Testis (tissue), 2 donors: ENCODE data around the gene EXPH5.

Experiments
- POLR2A ChIP-seq: fragments of 450-650 bp; IDR thresholded peaks from one replicate; pipeline ENCODE4 v1.6.1; 2017; ENCODE audit warnings: antibody characterized with exemption, mild to moderate bottlenecking, moderate library complexity
- TF ChIP-seq, protein P1 (sequence below), 3 experiments: fragments of 450-650 bp in 2 of 3; fragments of 200-600 bp in 1 of 3; sonication (generic) in 1 of 3; IDR thresholded peaks; one replicate each; pipeline ENCODE4 v1.5.1; 2016 to 2019; ENCODE audit warnings: antibody characterized with exemption in 3 of 3, mild to moderate bottlenecking in 2 of 3, moderate library complexity in 1 of 3

DNA sequence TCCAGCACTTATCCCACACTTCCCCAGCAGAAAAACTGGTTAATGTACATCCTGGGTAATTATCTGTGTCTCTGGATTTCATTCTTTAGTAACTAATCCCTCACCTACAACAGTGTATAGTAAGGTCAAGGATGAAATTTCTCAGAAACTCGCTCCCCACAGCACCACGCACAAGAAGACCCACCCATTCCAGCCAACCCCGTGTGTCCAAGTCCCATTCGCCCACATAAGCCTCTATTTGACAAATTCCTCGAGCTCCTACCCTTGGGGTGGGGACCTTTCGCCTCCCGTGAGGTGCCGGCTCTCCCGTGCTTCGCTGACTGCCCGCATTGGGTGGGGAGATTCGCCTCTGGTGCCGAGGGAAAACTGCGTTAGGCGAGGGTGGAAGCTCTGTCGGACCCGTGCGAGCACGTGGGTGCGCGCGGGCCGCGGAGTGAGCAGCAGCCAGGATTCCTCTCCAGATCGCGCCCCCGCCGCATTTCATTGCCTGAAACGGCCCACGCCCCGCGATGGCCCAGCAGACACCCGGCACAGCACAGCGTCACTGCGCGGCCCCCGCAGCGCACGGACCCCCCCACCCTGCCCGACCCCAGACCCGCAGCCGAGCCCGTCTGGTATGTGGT lies 866 bp downstream of the EXPH5 start:
- TF ChIP-seq POLR2A: no peak
- TF ChIP-seq, protein P1, sequence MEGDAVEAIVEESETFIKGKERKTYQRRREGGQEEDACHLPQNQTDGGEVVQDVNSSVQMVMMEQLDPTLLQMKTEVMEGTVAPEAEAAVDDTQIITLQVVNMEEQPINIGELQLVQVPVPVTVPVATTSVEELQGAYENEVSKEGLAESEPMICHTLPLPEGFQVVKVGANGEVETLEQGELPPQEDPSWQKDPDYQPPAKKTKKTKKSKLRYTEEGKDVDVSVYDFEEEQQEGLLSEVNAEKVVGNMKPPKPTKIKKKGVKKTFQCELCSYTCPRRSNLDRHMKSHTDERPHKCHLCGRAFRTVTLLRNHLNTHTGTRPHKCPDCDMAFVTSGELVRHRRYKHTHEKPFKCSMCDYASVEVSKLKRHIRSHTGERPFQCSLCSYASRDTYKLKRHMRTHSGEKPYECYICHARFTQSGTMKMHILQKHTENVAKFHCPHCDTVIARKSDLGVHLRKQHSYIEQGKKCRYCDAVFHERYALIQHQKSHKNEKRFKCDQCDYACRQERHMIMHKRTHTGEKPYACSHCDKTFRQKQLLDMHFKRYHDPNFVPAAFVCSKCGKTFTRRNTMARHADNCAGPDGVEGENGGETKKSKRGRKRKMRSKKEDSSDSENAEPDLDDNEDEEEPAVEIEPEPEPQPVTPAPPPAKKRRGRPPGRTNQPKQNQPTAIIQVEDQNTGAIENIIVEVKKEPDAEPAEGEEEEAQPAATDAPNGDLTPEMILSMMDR (IDR thresholded peaks at IDR 0.05): no peak
